Neural progenitor cell (in vitro differentiated cells): Measurements from ENCODE around the gene PCNT. TPM values are rescaled to one million over a fixed set of nuclear protein-coding genes. Genes with fewer than 3 reads are reported as not detected.

ENCODE experiments used
- DNase-seq: peaks from one replicate; pipeline ENCODE4 v3.0.0-alpha.2; 2016; ENCODE audit warnings: low spot score
- H2AFZ ChIP-seq: fragments of 200-600 bp; sonication (generic); replicated peaks from 2 replicates; pipeline ENCODE4 v1.6.1; 2016; ENCODE audit warnings: antibody characterized with exemption
- H3F3A ChIP-seq: fragments of 200-600 bp; sonication (generic); 2 replicates; pipeline ENCODE4 v1.6.1; 2016; ENCODE audit warnings: antibody characterized with exemption, low read depth
- H3K27ac ChIP-seq: fragments of 200-600 bp; sonication (generic); 2 replicates; pipeline ENCODE4 v1.5.1; 2016; ENCODE audit warnings: mild to moderate bottlenecking
- H3K27me3 ChIP-seq: fragments of 200-600 bp; sonication (generic); 2 replicates; pipeline ENCODE4 v1.6.1; 2016; ENCODE audit warnings: mild to moderate bottlenecking, moderate library complexity
- H3K36me3 ChIP-seq: fragments of 200-600 bp; sonication (generic); 2 replicates; pipeline ENCODE4 v1.5.1; 2016
- H3K4me1 ChIP-seq: fragments of 200-600 bp; sonication (generic); 2 replicates; pipeline ENCODE4 v1.6.1; 2016; ENCODE audit warnings: mixed run types
- H3K4me2 ChIP-seq: fragments of 200-600 bp; sonication (generic); 2 replicates; pipeline ENCODE4 v1.6.1; 2016
- H3K4me3 ChIP-seq: fragments of 200-600 bp; sonication (generic); 2 replicates; pipeline ENCODE4 v1.5.1; 2016
- H3K79me2 ChIP-seq: fragments of 200-600 bp; sonication (generic); 2 replicates; pipeline ENCODE4 v1.6.1; 2016; ENCODE audit warnings: low read depth
- H3K9ac ChIP-seq: fragments of 200-600 bp; sonication (generic); 2 replicates; pipeline ENCODE4 v1.6.1; 2016
- H3K9me3 ChIP-seq: fragments of 200-600 bp; sonication (generic); 2 replicates; pipeline ENCODE4 v1.5.1; 2016; ENCODE audit warnings: low read depth
- H4K20me1 ChIP-seq: fragments of 200-600 bp; sonication (generic); 2 replicates; pipeline ENCODE4 v1.6.1; 2016; ENCODE audit warnings: low read depth
- H3K27ac Mint-ChIP-seq: 3 replicates; pipeline ENCODE4 v1.8.0; 2021; ENCODE audit warnings: mixed read lengths
- H3K27me3 Mint-ChIP-seq: 2 replicates; pipeline ENCODE4 v1.8.0; 2022; ENCODE audit warnings: low read depth, mild to moderate bottlenecking, inconsistent platforms, moderate library complexity, mixed read lengths; ENCODE audit not compliant: insufficient read depth
- H3K36me3 Mint-ChIP-seq: 3 replicates; pipeline ENCODE4 v1.8.0; 2021; ENCODE audit warnings: mixed read lengths
- H3K4me1 Mint-ChIP-seq: 3 replicates; pipeline ENCODE4 v1.8.0; 2021; ENCODE audit warnings: mixed read lengths
- H3K4me3 Mint-ChIP-seq: 3 replicates; pipeline ENCODE4 v1.8.0; 2021; ENCODE audit warnings: mild to moderate bottlenecking, moderate library complexity, mixed read lengths
- H3K9me3 Mint-ChIP-seq: 3 replicates; pipeline ENCODE4 v1.8.0; 2020; ENCODE audit warnings: mixed read lengths
- EZH2 ChIP-seq: fragments of 200-600 bp; sonication (generic); IDR thresholded peaks from 2 replicates; pipeline ENCODE4 v1.6.1; 2017; ENCODE audit warnings: antibody characterized with exemption, mild to moderate bottlenecking, moderate library complexity
- EZH2phosphoT487 ChIP-seq: fragments of 200-600 bp; sonication (generic); IDR thresholded peaks from 2 replicates; pipeline ENCODE4 v1.6.1; 2017; ENCODE audit warnings: antibody characterized with exemption
- total RNA-seq: library from RNA; depleted of rRNA; stranded (reverse); fragments of >200 nt; gene quantifications from 2 replicates; pipeline ENCODE4 v1.2.3, GENCODE V29; 2015; ENCODE audit warnings: low replicate concordance
- TF ChIP-seq, protein P1 (sequence below): fragments of 200-600 bp; sonication (generic); IDR thresholded peaks from 2 replicates; pipeline ENCODE4 v1.5.1; 2017; ENCODE audit warnings: antibody characterized with exemption, mild to moderate bottlenecking

The PCNT gene
- total RNA-seq, 1 donor from 2014 or later, result 42.0 TPM

DNA sequence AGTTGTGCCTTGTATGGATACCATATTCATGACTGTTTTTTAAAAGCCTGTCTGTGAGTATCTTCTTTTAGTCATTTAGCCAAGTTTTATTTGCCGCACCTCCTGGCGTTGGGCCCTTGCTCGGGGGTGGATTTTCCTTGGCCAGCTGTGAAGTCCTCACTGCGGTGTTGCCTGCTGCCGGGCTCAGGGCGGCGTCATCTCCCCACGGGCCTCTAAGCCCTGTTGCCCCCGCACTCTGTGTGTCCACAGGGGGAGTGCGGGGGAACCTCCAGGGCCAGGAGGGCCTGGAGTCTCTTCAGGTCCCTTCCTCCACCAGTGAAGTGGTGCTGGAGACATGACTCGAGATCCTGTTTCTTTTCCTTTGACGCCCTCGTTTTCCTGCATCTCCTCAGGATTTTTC, 69.0 kb downstream of the PCNT start:
- H3K36me3 ChIP-seq, result no peaks in the 10 kb centered on the region
- TF ChIP-seq EZH2 (no peak), EZH2phosphoT487 (no peak)
- TF ChIP-seq, protein P1, sequence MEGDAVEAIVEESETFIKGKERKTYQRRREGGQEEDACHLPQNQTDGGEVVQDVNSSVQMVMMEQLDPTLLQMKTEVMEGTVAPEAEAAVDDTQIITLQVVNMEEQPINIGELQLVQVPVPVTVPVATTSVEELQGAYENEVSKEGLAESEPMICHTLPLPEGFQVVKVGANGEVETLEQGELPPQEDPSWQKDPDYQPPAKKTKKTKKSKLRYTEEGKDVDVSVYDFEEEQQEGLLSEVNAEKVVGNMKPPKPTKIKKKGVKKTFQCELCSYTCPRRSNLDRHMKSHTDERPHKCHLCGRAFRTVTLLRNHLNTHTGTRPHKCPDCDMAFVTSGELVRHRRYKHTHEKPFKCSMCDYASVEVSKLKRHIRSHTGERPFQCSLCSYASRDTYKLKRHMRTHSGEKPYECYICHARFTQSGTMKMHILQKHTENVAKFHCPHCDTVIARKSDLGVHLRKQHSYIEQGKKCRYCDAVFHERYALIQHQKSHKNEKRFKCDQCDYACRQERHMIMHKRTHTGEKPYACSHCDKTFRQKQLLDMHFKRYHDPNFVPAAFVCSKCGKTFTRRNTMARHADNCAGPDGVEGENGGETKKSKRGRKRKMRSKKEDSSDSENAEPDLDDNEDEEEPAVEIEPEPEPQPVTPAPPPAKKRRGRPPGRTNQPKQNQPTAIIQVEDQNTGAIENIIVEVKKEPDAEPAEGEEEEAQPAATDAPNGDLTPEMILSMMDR, result no peak
- no peaks in the 10 kb centered on the region for H3K4me1 ChIP-seq
- H3K9ac ChIP-seq, result peak overlapping the region; percentile 20
- H3K27me3 Mint-ChIP-seq, result peaks cover 6% of the 10 kb centered on the region
- peaks cover 7% of the 10 kb centered on the region for H3K4me1 Mint-ChIP-seq
- no peak overlapping the region for H3K4me2 ChIP-seq
- no peak overlapping the region for H3K4me3 Mint-ChIP-seq
- no peak overlapping the region for H2AFZ ChIP-seq
- no peak overlapping the region for H3K27ac ChIP-seq
- H3K9me3 ChIP-seq, result no peaks in the 10 kb centered on the region
- no peak for DNase-seq
- no peaks in the 10 kb centered on the region for H3F3A ChIP-seq
- H4K20me1 ChIP-seq, result no peaks in the 10 kb centered on the region
- peaks cover 17% of the 10 kb centered on the region for H3K36me3 Mint-ChIP-seq
- H3K79me2 ChIP-seq, result no peaks in the 10 kb centered on the region
- H3K27ac Mint-ChIP-seq, result no peak overlapping the region
- H3K27me3 ChIP-seq, result no peaks in the 10 kb centered on the region
- H3K9me3 Mint-ChIP-seq, result no peaks in the 10 kb centered on the region
- H3K4me3 ChIP-seq, result no peak overlapping the region

DNA sequence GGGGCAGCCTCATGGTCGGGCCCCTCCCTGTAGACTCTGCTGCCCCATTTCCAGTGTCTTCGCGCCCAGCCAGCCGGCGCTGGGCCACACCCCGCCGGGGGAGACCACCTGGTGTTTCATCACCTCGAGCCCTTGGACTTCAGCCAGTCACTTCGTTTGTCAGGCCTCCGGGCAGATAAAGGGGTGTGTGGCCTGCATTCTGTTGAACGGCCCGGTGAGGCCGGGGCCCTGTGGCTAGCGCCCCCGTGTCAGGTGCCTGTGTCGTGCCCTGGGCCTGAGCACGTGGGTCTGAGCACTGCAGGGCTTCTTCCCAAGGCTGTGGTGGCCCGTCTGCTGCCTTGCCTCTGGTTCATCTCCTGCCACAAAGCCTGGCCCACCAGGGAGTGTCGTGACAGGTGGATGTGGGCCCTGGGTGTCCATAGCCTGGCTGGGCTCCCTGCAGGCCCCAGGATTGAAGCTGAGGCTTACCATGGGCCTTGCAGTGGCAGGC, 69.5 kb downstream of the PCNT start:
- Histone ChIP-seq H3K36me3 (no peaks in the 10 kb centered on the region), H4K20me1 (no peaks in the 10 kb centered on the region), H3K9ac (peak overlapping the region; percentile 20), H3K27ac (no peak overlapping the region), H3K4me3 (no peak overlapping the region), H3K27me3 (no peaks in the 10 kb centered on the region), H3K79me2 (no peaks in the 10 kb centered on the region), H3K9me3 (no peaks in the 10 kb centered on the region), H2AFZ (no peak overlapping the region), H3F3A (no peaks in the 10 kb centered on the region), H3K4me1 (no peaks in the 10 kb centered on the region), H3K4me2 (no peak overlapping the region)
- Mint-ChIP-seq H3K4me1 (peaks cover 7% of the 10 kb centered on the region), H3K27ac (no peak overlapping the region), H3K27me3 (peaks cover 6% of the 10 kb centered on the region), H3K4me3 (no peak overlapping the region), H3K9me3 (no peaks in the 10 kb centered on the region), H3K36me3 (peaks cover 20% of the 10 kb centered on the region)
- no peak for TF ChIP-seq EZH2
- TF ChIP-seq, protein P1, result no peak
- TF ChIP-seq EZH2phosphoT487, result no peak
- no peak for DNase-seq

DNA sequence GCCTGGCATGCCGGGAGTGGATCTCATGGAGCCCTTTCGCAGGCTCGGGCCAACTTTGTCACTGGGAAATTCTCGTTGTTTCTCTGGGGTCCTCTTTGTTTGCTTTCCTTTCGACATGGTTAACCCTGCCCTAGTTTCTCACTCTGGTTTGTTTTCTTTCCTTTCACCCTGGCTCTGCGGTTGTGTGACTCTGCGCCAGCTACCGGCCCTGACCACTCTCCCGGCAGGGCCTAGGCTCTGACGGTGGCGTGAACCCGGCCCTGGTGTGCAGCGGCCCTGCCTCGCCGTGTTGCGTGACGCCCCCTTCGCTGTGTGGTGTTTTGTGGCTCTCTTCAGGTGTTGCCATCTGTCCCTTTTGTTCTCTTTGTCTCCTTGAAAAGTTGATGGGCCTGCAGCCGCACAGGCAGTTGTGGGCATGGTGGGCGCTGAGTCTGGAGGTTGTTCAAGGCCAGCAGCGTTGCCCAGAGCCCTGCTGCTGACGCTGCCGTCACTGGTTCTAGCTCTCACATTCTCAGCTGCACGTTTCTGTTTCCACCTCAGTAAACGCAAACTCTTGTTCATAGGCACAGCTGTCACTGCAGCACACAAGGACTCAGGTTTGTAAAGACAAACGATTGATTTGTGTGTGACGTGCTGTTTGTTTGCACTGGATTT, 70.1 kb downstream of the PCNT start:
- Histone ChIP-seq H3F3A (no peaks in the 10 kb centered on the region), H3K79me2 (no peaks in the 10 kb centered on the region), H2AFZ (no peak overlapping the region), H3K4me3 (no peak overlapping the region), H3K4me2 (no peak overlapping the region), H4K20me1 (no peaks in the 10 kb centered on the region), H3K4me1 (no peaks in the 10 kb centered on the region), H3K9ac (no peak overlapping the region), H3K36me3 (no peaks in the 10 kb centered on the region), H3K27me3 (no peaks in the 10 kb centered on the region), H3K9me3 (no peaks in the 10 kb centered on the region), H3K27ac (no peak overlapping the region)
- H3K9me3 Mint-ChIP-seq, result no peaks in the 10 kb centered on the region
- TF ChIP-seq EZH2 (no peak), EZH2phosphoT487 (no peak)
- TF ChIP-seq, protein P1, result no peak
- H3K27ac Mint-ChIP-seq, result peak overlapping the region; percentile 90
- peaks cover 7% of the 10 kb centered on the region for H3K4me1 Mint-ChIP-seq
- no peak for DNase-seq
- no peak overlapping the region for H3K4me3 Mint-ChIP-seq
- peaks cover 19% of the 10 kb centered on the region for H3K36me3 Mint-ChIP-seq
- H3K27me3 Mint-ChIP-seq, result peaks cover 6% of the 10 kb centered on the region
